Fibroblast of skin of scalp (primary cell): ENCODE results near the gene PGS1.

Source experiments
- DNase-seq: peaks from one replicate; pipeline ENCODE4 v3.0.0-alpha.2; 2013

The PGS1 gene

DNA sequence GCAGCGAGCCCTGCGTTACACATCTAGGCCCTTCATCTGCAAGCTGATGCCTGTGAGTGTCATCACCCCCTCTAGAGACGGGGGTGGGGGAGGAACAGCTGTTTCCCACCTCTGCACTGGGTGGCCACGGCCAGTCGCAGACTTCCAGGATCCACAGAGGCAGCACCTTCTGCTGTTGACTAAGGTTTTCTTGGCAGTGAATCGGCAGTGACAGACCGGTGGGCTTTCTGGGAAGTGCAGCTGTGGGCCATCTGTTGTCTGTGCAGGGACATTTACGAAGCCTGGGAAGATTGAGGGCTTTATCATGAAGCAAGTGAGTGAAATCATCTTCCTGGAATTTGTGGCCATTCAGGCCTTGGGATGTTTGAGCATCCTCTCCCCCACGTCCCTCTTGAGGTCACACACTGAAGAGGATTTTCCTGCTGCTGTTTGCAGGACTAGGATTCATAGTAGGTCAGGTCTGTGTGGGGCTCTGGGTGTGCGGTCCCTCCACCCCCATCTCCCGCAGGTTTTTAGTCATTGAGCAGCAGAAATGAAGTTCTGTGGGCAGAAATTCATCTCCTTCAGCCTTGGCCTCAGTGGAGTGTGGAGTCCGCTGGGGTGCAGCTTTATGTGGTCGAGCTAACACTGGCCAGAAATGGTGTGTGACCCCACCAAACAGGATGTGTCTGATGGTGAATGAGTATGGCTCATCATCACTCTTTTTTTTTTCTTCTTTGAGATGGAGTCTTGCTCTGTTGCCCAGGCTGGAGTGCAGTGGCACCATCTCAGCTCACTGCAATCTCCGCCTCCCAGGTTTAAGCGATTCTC is 12.0 kb downstream of the PGS1 start:
- DNase-seq, result peak; percentile 96

DNA sequence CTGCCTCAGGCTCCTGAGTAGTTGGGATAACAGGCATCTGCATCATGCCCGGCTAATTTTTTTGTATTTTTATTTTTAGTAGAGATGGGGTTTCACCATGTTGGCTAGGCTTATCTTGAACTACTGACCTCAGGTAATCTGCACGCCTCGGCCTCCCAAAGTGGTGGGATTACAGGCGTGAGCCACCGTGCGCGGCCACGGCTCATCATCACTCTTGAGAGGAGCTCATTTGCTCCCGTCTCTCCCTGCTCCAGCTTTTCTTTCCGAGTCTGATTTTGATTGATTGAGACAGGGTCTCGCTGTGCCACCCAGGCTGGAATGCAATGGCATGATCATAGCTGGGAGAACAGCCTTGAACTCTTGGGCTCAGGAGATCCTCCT is 12.6 kb downstream of the PGS1 start:
- no peak for DNase-seq

DNA sequence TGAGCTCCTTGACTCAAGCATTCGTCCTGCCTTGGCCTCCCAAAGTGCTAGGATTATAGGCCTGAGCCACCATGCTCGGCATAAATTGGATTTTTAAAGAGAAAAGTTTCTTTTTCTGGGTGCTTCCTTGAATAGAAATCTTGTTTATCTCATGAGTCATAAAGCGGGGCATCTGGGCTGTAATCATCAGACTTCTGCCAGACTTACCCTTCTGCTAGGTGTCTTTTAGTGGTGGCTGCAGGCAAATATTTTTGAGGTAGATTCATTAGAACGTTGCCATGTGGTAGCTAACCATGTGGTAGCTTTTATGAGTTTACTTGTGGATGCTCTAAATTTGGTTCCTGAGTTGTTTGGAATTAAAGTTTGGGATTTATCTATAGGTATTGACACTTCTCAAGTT is 13.4 kb downstream of the PGS1 start:
- DNase-seq, result peak; percentile 29

DNA sequence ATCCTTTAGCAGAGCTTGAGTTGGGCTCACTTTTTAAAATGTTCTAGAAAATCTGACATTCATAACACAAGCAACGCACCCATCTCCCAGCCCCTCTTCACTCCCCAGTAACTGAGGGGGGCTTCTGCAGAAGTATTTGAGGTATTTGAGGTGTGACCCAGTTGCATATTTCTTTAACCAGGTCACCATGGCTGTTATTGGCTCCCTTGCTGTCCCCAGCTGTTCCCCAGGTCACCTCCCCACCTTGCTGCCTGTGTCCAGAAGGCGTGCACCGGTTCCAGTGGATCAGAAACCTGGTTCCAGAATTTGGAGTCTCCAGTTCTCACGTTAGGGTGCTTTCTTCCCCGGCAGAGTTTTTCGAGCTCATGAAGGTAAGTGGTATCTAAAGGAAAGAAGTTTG is 13.8 kb downstream of the PGS1 start:
- no peak for DNase-seq

DNA sequence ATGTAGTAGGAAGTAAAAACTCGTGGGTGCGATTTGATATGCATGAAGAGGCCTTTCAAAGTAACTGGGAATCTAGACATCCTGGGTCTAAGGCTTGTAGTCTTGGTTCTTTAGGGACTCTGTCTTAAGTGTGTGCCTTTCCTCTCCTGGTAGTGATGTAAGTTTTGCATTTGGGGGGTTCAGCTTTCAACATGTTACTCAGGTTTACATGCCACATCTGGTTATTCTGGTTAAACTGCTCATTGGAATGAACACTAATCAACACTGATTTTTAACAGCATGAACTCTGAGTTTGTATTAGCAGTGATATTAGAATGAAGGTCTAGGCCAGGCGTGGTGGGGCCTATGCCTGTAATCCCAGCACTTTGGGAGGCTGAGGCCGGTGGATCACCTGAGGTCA is 15.1 kb downstream of the PGS1 start:
- no peak for DNase-seq

DNA sequence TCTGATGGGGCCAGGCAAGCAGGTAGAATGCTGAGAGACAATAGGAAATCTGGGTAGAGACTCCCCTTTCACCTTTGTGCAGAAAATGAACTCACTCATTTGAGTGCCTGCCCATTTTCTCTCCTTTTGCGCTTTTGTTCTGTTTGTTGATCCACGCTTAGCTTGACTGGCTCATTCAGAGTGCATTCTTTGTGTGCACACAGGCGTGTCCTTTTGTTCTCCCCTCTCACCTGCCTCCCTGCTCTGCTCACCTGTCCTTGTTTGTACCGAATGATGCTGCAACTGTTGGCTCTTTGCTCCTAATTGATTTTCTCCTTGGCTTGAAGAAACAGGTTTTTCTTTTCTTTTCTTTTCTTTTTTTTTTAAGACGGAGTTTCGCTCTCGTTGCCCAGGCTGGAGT is 15.8 kb downstream of the PGS1 start:
- DNase-seq, result no peak

DNA sequence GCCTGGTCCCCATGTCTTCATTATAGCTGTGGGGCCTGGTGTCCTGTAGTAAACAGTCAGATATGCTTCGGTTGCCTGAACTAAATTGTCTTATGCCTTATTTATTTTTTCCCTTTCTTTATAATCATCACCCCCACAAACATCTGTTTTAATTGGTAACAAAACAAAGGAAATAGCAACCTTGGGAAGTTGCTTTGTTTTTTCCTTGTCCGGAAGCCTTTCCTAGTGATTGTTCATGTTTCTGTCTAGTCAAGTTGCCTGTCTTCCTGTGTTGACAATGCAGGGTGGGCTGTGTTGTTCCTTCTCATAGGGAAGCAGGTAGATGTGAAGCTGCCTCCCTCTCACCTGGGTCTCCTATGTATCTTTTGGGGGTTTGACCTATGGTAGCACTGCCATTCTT is 16.7 kb downstream of the PGS1 start:
- DNase-seq, result no peak

DNA sequence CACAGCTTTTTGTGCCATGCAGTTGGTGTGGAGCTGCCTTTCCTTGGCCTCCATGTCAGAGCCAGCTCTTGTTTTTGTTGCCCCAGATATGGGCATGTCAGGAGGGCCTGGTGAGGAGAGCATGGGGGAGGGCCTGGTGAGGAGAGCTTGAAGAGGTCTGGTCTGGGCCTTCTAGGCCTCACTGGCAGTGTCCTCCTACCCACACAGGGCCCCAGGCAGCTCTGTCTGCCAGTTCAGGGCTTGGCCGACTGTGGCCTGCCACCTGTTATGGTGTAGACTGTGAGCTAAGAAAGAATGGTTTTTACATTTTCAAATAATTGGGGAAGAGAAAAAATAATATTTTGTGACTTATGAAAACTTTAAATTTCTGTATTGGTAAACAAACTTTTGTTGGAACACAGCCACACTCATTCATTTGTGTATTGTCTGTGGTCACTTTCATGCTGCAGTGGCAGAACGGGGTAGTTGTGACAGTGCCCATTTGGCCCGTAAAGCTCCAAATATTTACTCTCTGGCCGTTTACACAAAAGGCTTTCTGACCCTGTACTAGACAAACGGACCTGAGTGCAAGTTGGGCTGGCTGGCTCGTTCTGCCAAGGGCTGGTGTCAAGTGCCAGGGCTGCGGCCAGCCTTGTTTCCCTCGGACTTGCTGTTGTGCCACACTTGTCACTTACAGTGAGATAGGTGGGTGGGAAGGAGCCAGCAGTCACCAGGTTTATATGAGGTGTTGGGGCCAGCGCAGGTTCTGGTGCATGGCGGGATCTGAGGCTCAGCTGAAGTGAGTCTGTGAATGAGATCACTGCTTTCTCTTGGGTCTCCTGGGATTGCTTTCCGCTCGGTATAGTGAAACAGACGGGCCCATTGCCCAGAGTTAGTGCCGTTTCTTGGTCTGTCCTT is 18.2 kb downstream of the PGS1 start:
- DNase-seq, result peak; percentile 27

DNA sequence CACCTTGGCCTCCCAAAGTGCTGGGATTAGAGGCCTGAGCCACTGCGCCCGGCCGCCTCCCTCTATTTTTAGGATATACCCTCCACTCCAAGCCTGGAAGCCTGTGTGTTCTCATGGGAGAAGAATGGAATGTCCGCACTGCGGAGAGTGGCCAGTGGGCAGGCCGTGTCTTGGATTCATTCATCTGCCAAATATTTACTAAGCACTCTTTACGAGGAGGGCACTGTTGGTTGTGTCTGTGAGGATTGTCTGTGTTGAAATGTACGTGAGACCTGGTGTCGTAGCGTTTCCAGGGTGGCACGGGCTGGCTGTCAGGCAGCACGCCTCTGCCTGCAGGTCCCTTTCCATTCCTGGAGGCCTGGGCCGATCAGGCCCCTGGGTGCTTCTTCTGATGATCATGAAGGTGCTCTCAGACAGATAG is 19.2 kb downstream of the PGS1 start:
- peak; percentile 80 for DNase-seq

DNA sequence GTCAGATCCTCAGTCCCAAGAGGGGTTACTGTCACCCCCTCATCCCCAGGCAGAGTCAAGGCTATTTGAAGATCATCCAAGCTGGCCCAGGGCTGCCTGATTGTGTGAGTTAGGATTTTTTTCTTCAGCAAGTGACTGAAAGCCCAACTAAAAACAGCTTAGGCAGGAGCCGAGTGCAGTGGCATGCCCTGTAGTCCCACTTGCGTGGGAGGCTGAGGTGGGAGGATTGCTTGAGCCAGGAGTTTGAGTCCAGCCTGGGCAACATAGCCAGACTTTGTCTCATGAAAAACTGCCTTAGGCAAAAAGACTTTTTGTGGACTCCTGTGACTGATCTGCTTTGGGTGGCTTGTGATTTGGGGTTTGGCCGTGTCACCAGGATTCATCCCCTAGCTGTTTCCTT is 19.9 kb downstream of the PGS1 start:
- no peak for DNase-seq

DNA sequence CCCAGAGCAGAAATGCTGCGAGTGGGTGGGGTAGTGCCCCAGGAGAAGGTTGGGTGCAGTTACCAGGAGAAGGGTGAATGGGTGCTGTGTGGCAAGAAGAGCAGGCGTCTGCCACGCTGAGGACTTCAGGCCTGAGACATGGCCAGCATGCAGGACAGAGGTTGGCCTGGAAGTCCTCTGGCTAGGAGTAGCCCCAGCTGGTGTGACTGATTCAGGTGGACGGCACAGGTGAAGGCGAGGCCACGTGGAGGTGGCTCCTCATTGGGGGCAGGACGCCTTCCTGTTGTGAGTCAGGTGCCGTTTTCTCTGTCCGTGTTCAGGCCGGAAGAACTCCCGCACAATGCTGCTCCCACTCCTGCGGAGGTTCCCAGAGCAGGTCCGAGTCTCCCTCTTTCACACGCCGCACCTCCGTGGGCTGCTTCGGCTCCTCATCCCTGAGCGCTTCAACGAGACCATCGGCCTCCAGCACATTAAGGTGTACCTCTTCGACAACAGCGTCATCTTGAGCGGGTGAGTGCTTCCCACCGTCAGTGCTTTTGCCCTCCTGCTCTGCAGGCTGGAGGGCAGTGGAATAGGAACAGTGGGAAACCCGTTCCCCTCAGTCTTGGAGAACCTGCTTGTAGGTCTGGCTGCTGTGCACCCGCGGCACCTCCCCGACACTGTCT is 20.7 kb downstream of the PGS1 start:
- DNase-seq, result no peak

DNA sequence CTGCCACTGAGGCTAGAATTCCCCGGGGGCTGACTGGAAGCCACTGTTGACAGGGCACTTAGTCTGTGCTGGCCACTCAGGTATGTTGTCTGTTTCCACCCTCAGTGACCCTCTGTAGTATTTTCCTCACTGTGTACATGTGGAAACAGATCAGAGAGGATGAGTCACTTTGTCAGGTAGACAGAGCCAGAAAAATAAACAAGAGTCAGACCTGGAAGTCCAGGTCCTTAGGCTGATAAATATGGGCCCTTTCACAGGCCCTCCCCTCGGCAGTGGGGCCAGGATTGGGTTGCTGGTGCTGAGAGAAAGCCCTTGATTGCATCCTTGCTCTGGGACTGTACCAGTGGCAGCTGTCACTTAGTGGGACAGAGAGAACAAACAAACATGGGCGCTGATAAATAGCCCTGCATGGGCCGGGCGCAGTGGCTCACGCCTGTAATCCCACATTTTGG is 21.3 kb downstream of the PGS1 start:
- DNase-seq, result no peak

DNA sequence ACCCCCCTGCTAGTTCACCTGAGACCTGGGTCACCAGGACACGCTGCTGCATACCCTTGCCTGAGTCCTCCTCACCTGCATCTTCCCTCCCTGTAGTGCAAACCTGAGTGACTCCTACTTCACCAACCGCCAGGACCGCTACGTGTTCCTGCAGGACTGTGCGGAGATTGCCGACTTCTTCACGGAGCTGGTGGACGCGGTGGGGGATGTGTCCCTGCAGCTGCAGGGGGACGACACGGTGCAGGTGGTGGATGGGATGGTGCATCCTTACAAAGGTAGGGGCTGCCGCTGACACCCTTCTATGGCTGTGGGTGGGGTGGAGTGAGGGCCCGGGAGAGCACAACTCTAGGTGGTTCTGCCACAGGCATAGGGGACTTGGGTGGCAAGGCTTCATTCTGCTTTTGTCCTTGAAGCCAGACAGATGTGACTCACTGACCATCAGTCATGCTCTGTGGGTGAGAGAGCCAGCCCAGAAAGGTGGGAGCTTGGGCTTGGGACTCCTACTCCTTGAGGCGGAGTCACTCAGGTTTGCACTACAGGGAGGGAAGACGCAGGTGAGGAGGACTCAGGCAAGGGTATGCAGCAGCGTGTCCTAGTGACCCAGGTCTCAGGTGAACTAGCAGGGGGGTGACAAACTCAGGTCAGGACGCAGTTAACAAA is 22.3 kb downstream of the PGS1 start:
- no peak for DNase-seq

DNA sequence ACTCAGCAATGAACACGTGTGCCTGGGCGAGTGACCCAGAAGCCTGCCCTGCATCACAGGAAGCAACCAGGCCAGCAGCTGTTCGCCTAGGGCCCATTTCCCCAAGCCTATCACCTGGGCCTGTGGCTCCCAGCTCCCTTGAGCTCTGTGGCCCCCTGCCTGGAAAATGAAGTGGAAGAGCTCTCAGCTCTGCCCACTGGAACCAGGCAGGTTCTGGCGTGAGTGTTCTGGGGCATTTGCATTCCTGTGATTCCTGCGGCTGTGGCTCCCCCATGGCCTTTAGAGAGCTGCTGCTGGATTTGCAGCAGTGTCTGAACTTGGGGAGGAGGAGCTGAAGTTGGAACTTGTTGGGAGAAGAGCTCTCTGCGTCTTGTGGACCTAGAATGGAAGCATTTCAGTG is 22.8 kb downstream of the PGS1 start:
- peak; percentile 67 for DNase-seq

DNA sequence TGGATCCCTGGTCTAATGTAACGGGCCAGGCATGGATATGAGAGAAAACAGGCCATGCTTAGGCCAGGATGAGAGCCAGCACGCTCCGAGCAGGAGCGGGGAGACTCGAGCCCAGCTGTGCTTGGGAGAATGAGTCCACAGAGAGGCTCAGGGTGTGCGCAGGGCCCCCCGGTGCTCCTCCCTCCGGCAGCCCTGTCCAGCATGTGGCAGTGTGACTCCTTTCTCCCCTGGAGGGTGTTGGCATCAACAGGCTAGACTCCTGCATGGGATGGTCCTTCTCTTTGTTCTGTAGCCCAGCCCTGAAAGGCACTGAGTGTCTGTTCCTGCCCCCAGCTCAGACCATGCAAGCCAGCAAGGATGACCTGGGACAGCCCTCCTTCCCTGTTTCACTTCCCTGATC is 23.4 kb downstream of the PGS1 start:
- no peak for DNase-seq

DNA sequence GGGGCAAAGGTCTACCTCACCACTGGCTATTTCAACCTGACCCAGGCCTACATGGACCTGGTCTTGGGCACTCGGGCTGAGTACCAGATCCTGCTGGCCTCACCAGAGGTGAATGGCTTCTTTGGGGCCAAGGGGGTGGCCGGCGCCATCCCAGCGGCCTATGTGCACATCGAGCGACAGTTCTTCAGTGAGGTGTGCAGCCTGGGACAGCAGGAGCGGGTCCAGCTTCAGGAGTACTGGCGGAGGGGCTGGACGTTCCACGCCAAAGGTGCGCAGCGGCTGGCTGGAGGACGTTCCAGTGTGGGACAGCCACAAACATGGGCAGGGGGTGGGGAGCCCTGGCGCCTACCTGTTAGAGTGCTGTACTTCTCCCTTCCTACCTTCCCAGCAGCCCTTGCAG is 25.4 kb downstream of the PGS1 start:
- DNase-seq, result no peak

DNA sequence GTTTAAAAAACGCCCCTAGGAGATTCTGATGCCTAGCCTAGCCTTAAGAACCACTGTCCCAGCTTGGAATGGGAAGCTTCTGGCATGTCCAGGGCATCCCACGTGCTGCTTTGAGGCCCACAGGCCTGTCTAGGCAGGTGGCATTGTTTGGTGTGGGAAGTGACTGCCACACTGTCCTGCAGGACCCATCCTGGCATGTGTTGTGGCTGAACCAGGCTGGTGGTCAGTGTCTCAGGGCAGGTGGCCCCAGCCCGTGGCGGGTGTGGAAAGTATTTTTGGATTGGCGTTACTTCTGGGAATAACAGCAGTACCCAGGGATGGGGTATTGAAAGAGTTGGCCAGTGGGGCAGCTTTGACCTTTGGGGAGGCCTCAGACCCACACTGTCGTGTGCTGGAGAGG is 27.9 kb downstream of the PGS1 start:
- no peak for DNase-seq

DNA sequence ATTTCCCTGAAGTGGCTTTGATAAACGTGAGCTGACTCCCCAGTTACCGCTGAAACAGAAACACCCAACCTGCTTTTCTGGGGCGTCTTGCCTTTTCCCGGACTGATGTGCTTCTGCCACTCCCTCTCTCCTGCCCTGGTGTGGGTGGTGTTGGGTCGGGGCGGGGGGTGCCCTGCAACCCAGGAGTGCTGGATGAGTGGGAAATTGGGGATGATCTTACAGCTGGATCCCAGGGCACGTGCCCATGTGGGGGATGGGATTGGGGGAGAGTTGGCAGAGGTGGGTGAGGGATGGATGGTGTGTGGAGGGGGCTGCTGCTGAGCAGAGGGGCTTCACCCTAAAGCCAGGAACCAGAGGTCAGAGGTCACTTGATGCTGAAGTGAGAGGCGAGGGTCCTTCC is 28.5 kb downstream of the PGS1 start:
- DNase-seq, result no peak

DNA sequence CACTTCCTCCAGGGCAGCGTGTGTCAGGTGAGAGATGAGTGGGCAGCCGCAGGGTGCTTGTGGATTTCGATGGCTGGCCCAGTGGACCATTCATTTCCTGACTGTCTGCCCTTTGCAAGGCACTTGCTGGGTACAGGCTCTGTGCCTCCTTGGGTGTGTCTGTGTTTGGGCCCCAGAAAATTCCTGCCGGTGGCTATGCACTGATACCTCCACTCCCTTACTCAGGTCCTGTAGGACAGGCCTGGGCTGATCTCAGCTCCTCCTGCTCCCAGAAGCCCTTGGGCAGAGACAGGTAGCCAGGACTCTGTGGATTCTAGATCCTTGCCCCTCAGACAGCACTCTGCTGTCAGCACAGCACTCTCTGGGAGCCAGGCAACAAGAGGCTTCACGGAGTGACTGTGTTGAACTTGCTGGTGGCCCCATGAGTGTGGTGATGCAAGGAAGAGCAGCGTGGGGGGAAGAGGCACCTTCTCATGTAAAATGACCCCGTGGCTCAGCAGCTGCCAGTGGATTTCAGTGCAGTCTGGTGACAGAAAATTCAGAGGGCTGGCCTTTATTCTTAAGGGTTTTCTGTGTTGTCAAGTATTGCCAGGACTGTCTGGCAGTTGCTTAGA is 29.0 kb downstream of the PGS1 start:
- no peak for DNase-seq

DNA sequence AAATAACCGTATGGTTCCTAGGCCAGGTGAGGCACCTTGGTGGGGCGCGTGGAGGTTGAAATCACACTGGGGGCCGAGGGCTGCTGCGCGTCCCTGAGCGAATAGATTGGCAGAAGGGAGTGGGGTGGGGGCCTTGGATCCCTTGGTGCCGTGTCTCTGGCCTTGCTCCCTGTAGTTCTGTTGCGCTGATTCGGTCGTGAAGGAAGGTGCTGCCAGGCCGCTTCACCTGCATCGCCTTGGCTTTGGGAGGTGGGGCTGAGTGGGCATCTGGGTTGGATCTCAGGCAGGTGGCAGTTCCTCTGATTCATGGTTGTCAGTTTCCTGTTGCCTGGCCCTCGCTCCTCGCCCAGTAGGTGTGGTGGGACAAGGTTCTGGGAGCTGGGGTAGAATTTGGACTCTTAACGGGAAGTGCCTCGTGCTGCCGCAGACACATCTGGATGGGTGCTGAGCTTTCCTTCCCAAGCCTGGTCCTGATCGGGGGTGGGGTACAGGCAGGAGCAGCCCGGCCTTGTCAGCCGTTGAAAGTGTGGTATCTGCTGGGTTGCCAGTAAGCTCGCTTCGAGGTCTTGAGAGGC is 30.1 kb downstream of the PGS1 start:
- no peak for DNase-seq

DNA sequence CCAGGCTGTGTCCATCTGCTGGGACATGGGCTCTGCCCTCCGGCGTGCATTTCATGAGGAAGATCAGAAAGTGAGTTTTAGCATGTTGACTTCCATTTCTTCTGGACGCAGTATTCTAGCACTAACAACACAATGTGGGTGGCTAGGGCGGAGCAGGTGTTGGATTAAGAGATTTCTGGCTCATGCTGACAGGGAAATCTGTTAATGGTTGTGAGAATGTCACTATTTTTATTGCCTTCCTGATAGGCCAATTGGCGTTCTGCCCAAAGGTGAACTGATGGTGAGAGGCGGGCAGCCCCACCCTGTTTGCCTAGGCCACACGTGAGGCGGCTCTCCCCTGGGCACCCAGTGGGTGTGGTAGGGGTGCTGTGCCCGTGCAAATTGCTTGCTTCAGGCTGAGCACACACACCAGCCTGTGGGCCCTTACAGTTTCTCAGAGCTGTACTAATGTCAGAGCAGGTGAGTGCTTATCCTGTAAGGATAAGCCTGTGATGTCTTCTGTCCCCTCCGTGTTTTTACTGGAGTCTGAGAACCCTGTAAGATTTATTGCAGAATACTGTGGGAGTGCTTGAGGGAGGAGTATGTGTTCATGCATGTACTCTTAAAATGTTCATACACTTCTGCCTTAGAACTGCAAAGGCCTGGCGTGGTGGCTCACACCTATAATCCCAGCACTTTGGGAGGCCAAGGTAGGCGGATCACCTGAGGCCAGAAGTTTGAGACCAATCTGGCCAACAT is 30.9 kb downstream of the PGS1 start:
- no peak for DNase-seq
